GM19025 (cell line): Measurements from ENCODE around the gene GTPBP2.
A peak's percentile ranks its signal among the peaks of the same experiment; 100 is the strongest.
"Not testable (repeated sequence)": the region's sequence is repeated elsewhere in the genome, so short reads cannot be mapped to it uniquely, and the experiment has no call there.

ENCODE experiments used
- ATAC-seq: cut with Tn5 transposase; IDR thresholded peaks from one replicate; pipeline ENCODE4 v1.9.1; 2021; ENCODE audit warnings: mild to moderate bottlenecking, low read depth, moderate library complexity; ENCODE audit not compliant: unreplicated experiment

GTPBP2 gene

GRCh38 chr6:43662948-43663347, 33.9 kb upstream of the GTPBP2 start:
- not testable (repeated sequence) for ATAC-seq

GRCh38 chr6:43658161-43658560, 29.1 kb upstream of the GTPBP2 start:
- no peak for ATAC-seq

GRCh38 chr6:43657221-43657802, 28.2 kb upstream of the GTPBP2 start:
- no peak for ATAC-seq

- not testable (repeated sequence) for ATAC-seq
Measured at GRCh38 chr6:43652822-43653221, 23.8 kb upstream of the GTPBP2 start.

GRCh38 chr6:43648248-43648647, 19.2 kb upstream of the GTPBP2 start:
- ATAC-seq: no peak

GRCh38 chr6:43647613-43648012, 18.5 kb upstream of the GTPBP2 start:
- ATAC-seq: no peak

GRCh38 chr6:43645613-43645964, 16.5 kb upstream of the GTPBP2 start:
- no peak for ATAC-seq

- no peak for ATAC-seq
Measured at GRCh38 chr6:43644940-43645612, 16.0 kb upstream of the GTPBP2 start, which contains the start of gene RSPH9. TSS of gene RSPH9 (plus strand) at chr6:43645036. CDS start at chr6:43645099, 63 bp downstream.

- ATAC-seq: no peak
Measured at GRCh38 chr6:43639984-43640800, 11.1 kb upstream of the GTPBP2 start.

- peak; percentile 12 for ATAC-seq
Measured at GRCh38 chr6:43636308-43636659, 7.2 kb upstream of the GTPBP2 start.

GRCh38 chr6:43635387-43636307, 6.6 kb upstream of the GTPBP2 start, which contains the start of gene MAD2L1BP:
TSS of gene MAD2L1BP (plus strand) at chr6:43635840. CDS start at chr6:43635876, 36 bp downstream.
- peak; percentile 78 for ATAC-seq

- ATAC-seq: no peak
Measured at GRCh38 chr6:43634702-43635303, 5.7 kb upstream of the GTPBP2 start.

GRCh38 chr6:43633002-43633401, 3.9 kb upstream of the GTPBP2 start:
- ATAC-seq: not testable (repeated sequence)

GRCh38 chr6:43630980-43631619, 2.0 kb upstream of the GTPBP2 start:
- no peak for ATAC-seq

GRCh38 chr6:43629505-43630300, 639 bp upstream of the GTPBP2 start:
- peak; percentile 51 for ATAC-seq

GRCh38 chr6:43628393-43629103, 516 bp downstream of the GTPBP2 start:
- ATAC-seq: peak; percentile 5

- ATAC-seq: no peak
Measured at GRCh38 chr6:43627008-43627825, 1.8 kb downstream of the GTPBP2 start.
